ENCODE results near the gene NAV3. TPM values are rescaled to one million over a fixed set of nuclear protein-coding genes. Genes with fewer than 3 reads are reported as not detected.

The NAV3 gene
- total RNA-seq, 2 donors from 2014 or later: 0.08 TPM; not detected in 1

- ATAC-seq: no peak
- no peak for DNase-seq
- no peaks in the 10 kb centered on the region for H3K9me3 ChIP-seq (ENCODE audit: control insufficient read depth, low read length, poor library complexity, severe bottlenecking)
- no peak overlapping the region for H3K4me3 Mint-ChIP-seq
- no peaks in the 10 kb centered on the region for H3K27me3 Mint-ChIP-seq
- H3K36me3 Mint-ChIP-seq (ENCODE audit: low read depth): no peaks in the 10 kb centered on the region
- no peaks in the 10 kb centered on the region for H3K4me1 Mint-ChIP-seq
- H3K27ac Mint-ChIP-seq: no peak overlapping the region
Measured at GRCh38 chr12:78157199-78157598, 326.5 kb downstream of the NAV3 start.

- ATAC-seq: no peak
- H3K36me3 Mint-ChIP-seq (ENCODE audit: low read depth): no peaks in the 10 kb centered on the region
- H3K27me3 Mint-ChIP-seq: no peaks in the 10 kb centered on the region
- no peak overlapping the region for H3K27ac Mint-ChIP-seq
- no peaks in the 10 kb centered on the region for H3K9me3 ChIP-seq (ENCODE audit: control insufficient read depth, low read length, poor library complexity, severe bottlenecking)
- no peak for DNase-seq
- no peaks in the 10 kb centered on the region for H3K4me1 Mint-ChIP-seq
- H3K4me3 Mint-ChIP-seq: no peak overlapping the region
Measured at GRCh38 chr12:78164154-78164553, 333.5 kb downstream of the NAV3 start.

GRCh38 chr12:78167510-78167909 lies 336.8 kb downstream of the NAV3 start:
- Mint-ChIP-seq H3K36me3 (ENCODE audit: low read depth) (no peaks in the 10 kb centered on the region), H3K27me3 (no peaks in the 10 kb centered on the region), H3K4me3 (no peak overlapping the region), H3K4me1 (no peaks in the 10 kb centered on the region), H3K27ac (no peak overlapping the region)
- DNase-seq (no peak), ATAC-seq (no peak)
- no peaks in the 10 kb centered on the region for H3K9me3 ChIP-seq (ENCODE audit: control insufficient read depth, low read length, poor library complexity, severe bottlenecking)

- Mint-ChIP-seq H3K4me3 (no peak overlapping the region), H3K4me1 (no peaks in the 10 kb centered on the region), H3K27me3 (no peaks in the 10 kb centered on the region), H3K36me3 (ENCODE audit: low read depth) (no peaks in the 10 kb centered on the region), H3K27ac (no peak overlapping the region)
- DNase-seq (no peak), ATAC-seq (no peak)
- H3K9me3 ChIP-seq (ENCODE audit: control insufficient read depth, low read length, poor library complexity, severe bottlenecking): no peaks in the 10 kb centered on the region
Measured at GRCh38 chr12:78171061-78171460, 340.4 kb downstream of the NAV3 start.

- no peaks in the 10 kb centered on the region for H3K4me1 Mint-ChIP-seq
- H3K4me3 Mint-ChIP-seq: no peak overlapping the region
- H3K9me3 ChIP-seq (ENCODE audit: control insufficient read depth, low read length, poor library complexity, severe bottlenecking): no peaks in the 10 kb centered on the region
- no peak overlapping the region for H3K27ac Mint-ChIP-seq
- H3K27me3 Mint-ChIP-seq: no peaks in the 10 kb centered on the region
- no peaks in the 10 kb centered on the region for H3K36me3 Mint-ChIP-seq (ENCODE audit: low read depth)
- ATAC-seq (no peak), DNase-seq (no peak)
Measured at GRCh38 chr12:78176643-78177042, 345.9 kb downstream of the NAV3 start.

GRCh38 chr12:78177298-78177697 lies 346.6 kb downstream of the NAV3 start:
- H3K9me3 ChIP-seq (ENCODE audit: control insufficient read depth, low read length, poor library complexity, severe bottlenecking): no peaks in the 10 kb centered on the region
- ATAC-seq (no peak), DNase-seq (no peak)
- H3K4me3 Mint-ChIP-seq: no peak overlapping the region
- H3K27me3 Mint-ChIP-seq: no peaks in the 10 kb centered on the region
- no peaks in the 10 kb centered on the region for H3K36me3 Mint-ChIP-seq (ENCODE audit: low read depth)
- no peaks in the 10 kb centered on the region for H3K4me1 Mint-ChIP-seq
- H3K27ac Mint-ChIP-seq: no peak overlapping the region

GRCh38 chr12:78179346-78179745 lies 348.7 kb downstream of the NAV3 start:
- no peaks in the 10 kb centered on the region for H3K36me3 Mint-ChIP-seq (ENCODE audit: low read depth)
- no peaks in the 10 kb centered on the region for H3K9me3 ChIP-seq (ENCODE audit: control insufficient read depth, low read length, poor library complexity, severe bottlenecking)
- no peak for DNase-seq
- H3K4me3 Mint-ChIP-seq: no peak overlapping the region
- H3K4me1 Mint-ChIP-seq: no peaks in the 10 kb centered on the region
- H3K27ac Mint-ChIP-seq: no peak overlapping the region
- no peaks in the 10 kb centered on the region for H3K27me3 Mint-ChIP-seq
- ATAC-seq: no peak

GRCh38 chr12:78181544-78182162 lies 351.0 kb downstream of the NAV3 start:
- Mint-ChIP-seq H3K4me3 (no peak overlapping the region), H3K4me1 (no peaks in the 10 kb centered on the region), H3K27me3 (no peaks in the 10 kb centered on the region), H3K36me3 (ENCODE audit: low read depth) (no peaks in the 10 kb centered on the region), H3K27ac (no peak overlapping the region)
- DNase-seq: no peak
- H3K9me3 ChIP-seq (ENCODE audit: control insufficient read depth, low read length, poor library complexity, severe bottlenecking): no peaks in the 10 kb centered on the region
- no peak for ATAC-seq

GRCh38 chr12:78183824-78184223 lies 353.1 kb downstream of the NAV3 start:
- DNase-seq (no peak), ATAC-seq (no peak)
- H3K27me3 Mint-ChIP-seq: no peaks in the 10 kb centered on the region
- no peaks in the 10 kb centered on the region for H3K4me1 Mint-ChIP-seq
- no peak overlapping the region for H3K27ac Mint-ChIP-seq
- no peak overlapping the region for H3K4me3 Mint-ChIP-seq
- no peaks in the 10 kb centered on the region for H3K36me3 Mint-ChIP-seq (ENCODE audit: low read depth)
- no peaks in the 10 kb centered on the region for H3K9me3 ChIP-seq (ENCODE audit: control insufficient read depth, low read length, poor library complexity, severe bottlenecking)

GRCh38 chr12:78185109-78185508 lies 354.4 kb downstream of the NAV3 start:
- Mint-ChIP-seq H3K36me3 (ENCODE audit: low read depth) (no peaks in the 10 kb centered on the region), H3K27me3 (no peaks in the 10 kb centered on the region), H3K4me3 (no peak overlapping the region), H3K4me1 (no peaks in the 10 kb centered on the region), H3K27ac (no peak overlapping the region)
- no peaks in the 10 kb centered on the region for H3K9me3 ChIP-seq (ENCODE audit: control insufficient read depth, low read length, poor library complexity, severe bottlenecking)
- no peak for ATAC-seq
- DNase-seq: no peak

GRCh38 chr12:78185651-78186050 lies 355.0 kb downstream of the NAV3 start:
- ATAC-seq (no peak), DNase-seq (no peak)
- no peaks in the 10 kb centered on the region for H3K27me3 Mint-ChIP-seq
- H3K27ac Mint-ChIP-seq: no peak overlapping the region
- no peaks in the 10 kb centered on the region for H3K9me3 ChIP-seq (ENCODE audit: control insufficient read depth, low read length, poor library complexity, severe bottlenecking)
- H3K4me3 Mint-ChIP-seq: no peak overlapping the region
- H3K36me3 Mint-ChIP-seq (ENCODE audit: low read depth): no peaks in the 10 kb centered on the region
- H3K4me1 Mint-ChIP-seq: no peaks in the 10 kb centered on the region

GRCh38 chr12:78186670-78187069 lies 356.0 kb downstream of the NAV3 start:
- Mint-ChIP-seq H3K27me3 (no peaks in the 10 kb centered on the region), H3K36me3 (ENCODE audit: low read depth) (no peaks in the 10 kb centered on the region), H3K4me3 (no peak overlapping the region), H3K4me1 (no peaks in the 10 kb centered on the region), H3K27ac (no peak overlapping the region)
- ATAC-seq (no peak), DNase-seq (no peak)
- H3K9me3 ChIP-seq (ENCODE audit: control insufficient read depth, low read length, poor library complexity, severe bottlenecking): peaks cover 4% of the 10 kb centered on the region

- no peak overlapping the region for H3K4me3 Mint-ChIP-seq
- H3K36me3 Mint-ChIP-seq (ENCODE audit: low read depth): no peaks in the 10 kb centered on the region
- no peaks in the 10 kb centered on the region for H3K4me1 Mint-ChIP-seq
- ATAC-seq (no peak), DNase-seq (no peak)
- no peak overlapping the region for H3K27ac Mint-ChIP-seq
- no peaks in the 10 kb centered on the region for H3K27me3 Mint-ChIP-seq
- H3K9me3 ChIP-seq (ENCODE audit: control insufficient read depth, low read length, poor library complexity, severe bottlenecking): peaks cover 4% of the 10 kb centered on the region
Measured at GRCh38 chr12:78187741-78188140, 357.0 kb downstream of the NAV3 start.

- no peak overlapping the region for H3K4me3 Mint-ChIP-seq
Measured at GRCh38 chr12:78189656-78190055, 359.0 kb downstream of the NAV3 start.

More at GRCh38 chr12:78189656-78190055, 359.0 kb downstream of the NAV3 start:
- peaks cover 4% of the 10 kb centered on the region for H3K9me3 ChIP-seq (ENCODE audit: control insufficient read depth, low read length, poor library complexity, severe bottlenecking)
- H3K36me3 Mint-ChIP-seq (ENCODE audit: low read depth): no peaks in the 10 kb centered on the region
- H3K4me1 Mint-ChIP-seq: no peaks in the 10 kb centered on the region
- H3K27ac Mint-ChIP-seq: no peak overlapping the region
- H3K27me3 Mint-ChIP-seq: no peaks in the 10 kb centered on the region
- ATAC-seq (no peak), DNase-seq (no peak)
